MM.1S (cell line): ENCODE measurements around the gene SNX27.

Experiments
- CTCF ChIP-seq: fragments of 300-600 bp; sonication (generic); IDR thresholded peaks from 2 replicates; pipeline ENCODE4 v1.5.1; 2016; ENCODE audit warnings: antibody characterized with exemption, low read length, mixed read lengths
- EZH2 ChIP-seq: fragments of 300-600 bp; sonication (generic); optimal IDR thresholded peaks from 2 replicates; pipeline ENCODE3; 2017; ENCODE audit warnings: low read depth, mild to moderate bottlenecking, antibody characterized with exemption, low read length, mixed read lengths

GRCh38 chr1:151615711-151616504 lies 4.1 kb downstream of the SNX27 start:
- no peak for TF ChIP-seq CTCF
- no peak for TF ChIP-seq EZH2
